Astrocyte of the spinal cord (primary cell): Measurements from ENCODE around the gene CBY2.

Source experiments
- DNase-seq: peaks from one replicate; pipeline ENCODE4 v3.0.0; 2011; ENCODE audit warnings: low read depth, low spot score
- H3K4me3 ChIP-seq: 2 replicates; pipeline ENCODE4 v1.5.1; 2011; ENCODE audit warnings: low read depth, mild to moderate bottlenecking, low read length, moderate library complexity
- CTCF ChIP-seq: IDR thresholded peaks from 2 replicates; pipeline ENCODE4 v1.5.1; 2012; ENCODE audit warnings: low read depth, mild to moderate bottlenecking, low read length, inconsistent platforms
- in situ Hi-C: cut with HindIII; loops from 2 replicates; pipeline ENCODE4 v1.10.0; 2017; ENCODE audit warnings: low sequenced_read_pairs

The CBY2 gene

GRCh38 chr13:45700971-45701900 is 884 bp upstream of the CBY2 start:
- no peak for TF ChIP-seq CTCF
- no peak overlapping the region for H3K4me3 ChIP-seq
- DNase-seq = no peak
- in situ Hi-C loops = no loop called here

DNA sequence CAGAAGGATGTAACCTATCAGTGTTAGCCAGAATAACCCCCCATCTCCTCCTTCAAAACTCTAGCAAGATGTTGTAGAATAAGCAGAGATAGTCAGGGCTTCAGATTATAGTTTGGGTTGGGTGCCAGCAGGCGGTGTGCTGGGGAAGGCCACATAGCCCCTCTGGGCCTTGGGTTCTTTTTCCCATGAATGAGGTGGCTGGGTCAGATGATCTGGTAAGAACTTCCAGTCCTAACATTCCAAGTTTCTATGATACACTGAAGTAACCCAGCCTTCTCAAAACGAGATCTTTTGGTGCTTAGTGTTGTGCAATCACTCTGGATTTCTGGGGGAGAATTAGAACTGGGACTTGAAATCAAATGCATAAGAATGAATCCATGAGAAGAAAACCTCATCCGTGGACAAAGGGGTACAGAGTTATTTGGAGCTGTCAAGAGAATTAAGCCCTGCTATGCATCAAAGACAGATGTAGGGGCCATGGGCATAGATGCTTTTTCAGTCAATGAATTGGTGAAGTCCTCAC is 810 bp downstream of the CBY2 start:
- no peak for DNase-seq
- no peak for TF ChIP-seq CTCF
- in situ Hi-C loops = no loop called here
- no peak overlapping the region for H3K4me3 ChIP-seq

GRCh38 chr13:45704211-45704739 is 2.2 kb downstream of the CBY2 start:
- no peak overlapping the region for H3K4me3 ChIP-seq
- DNase-seq = no peak
- no peak for TF ChIP-seq CTCF
- in situ Hi-C loops = no loop called here

- DNase-seq = no peak
- in situ Hi-C loops = no loop called here
- no peak for TF ChIP-seq CTCF
- H3K4me3 ChIP-seq = no peak overlapping the region
Measured at GRCh38 chr13:45704854-45705695, 3.0 kb downstream of the CBY2 start.

- H3K4me3 ChIP-seq = no peak overlapping the region
- no peak for TF ChIP-seq CTCF
- no peak for DNase-seq
- in situ Hi-C loops = no loop called here
Measured at GRCh38 chr13:45705918-45706317, 3.8 kb downstream of the CBY2 start.

- no peak overlapping the region for H3K4me3 ChIP-seq
- no peak for TF ChIP-seq CTCF
- in situ Hi-C loops = no loop called here
- DNase-seq = no peak
Measured at GRCh38 chr13:45707516-45708100, 5.5 kb downstream of the CBY2 start.
